Aorta (tissue), 5 donors: ENCODE measurements around the gene BCL6. TPM values are rescaled to one million over a fixed set of nuclear protein-coding genes. Genes with fewer than 3 reads are reported as not detected.

Experiments used
- ATAC-seq: fragments of 200-7000 bp; cut with Tn5 transposase; one replicate; pipeline ENCODE4 v1.9.1; 2022; ENCODE audit warnings: moderate library complexity; ENCODE audit not compliant: low FRiP score
- DNase-seq, 2 donors: peaks; one replicate each; pipeline ENCODE4 v3.0.0-alpha.2; 2020
- H3K27ac ChIP-seq, 2 donors: one replicate each; pipeline ENCODE4 v1.5.1; 2013; ENCODE audit warnings: low read length in 2 of 2, mild to moderate bottlenecking in 2 of 2, moderate library complexity in 2 of 2, control low read depth in 1 of 2, inconsistent platforms in 1 of 2, low read depth in 1 of 2
- H3K27me3 ChIP-seq, 2 donors: one replicate each; pipeline ENCODE4 v1.6.1; 2013; ENCODE audit warnings: control low read depth in 1 of 2, low read length in 1 of 2, mild to moderate bottlenecking in 1 of 2, moderate library complexity in 1 of 2; ENCODE audit not compliant: insufficient read depth in 2 of 2, control insufficient read depth in 1 of 2
- H3K36me3 ChIP-seq, 2 donors: one replicate each; pipeline ENCODE4 v1.6.1; 2013; ENCODE audit warnings: control low read depth in 1 of 2, low read length in 1 of 2, mild to moderate bottlenecking in 1 of 2; ENCODE audit not compliant: insufficient read depth in 2 of 2, control insufficient read depth in 1 of 2
- H3K4me1 ChIP-seq, 2 donors: one replicate each; pipeline ENCODE4 v1.6.1; 2013; ENCODE audit warnings: low read length in 2 of 2, control low read depth in 1 of 2, mild to moderate bottlenecking in 1 of 2, moderate library complexity in 1 of 2; ENCODE audit not compliant: insufficient read depth in 2 of 2, control insufficient read depth in 1 of 2
- H3K4me3 ChIP-seq, 2 donors: one replicate each; pipeline ENCODE4 v1.5.1; 2013; ENCODE audit warnings: low read length in 2 of 2, control low read depth in 1 of 2, mild to moderate bottlenecking in 1 of 2
- H3K9me3 ChIP-seq: one replicate; pipeline ENCODE4 v1.6.1; 2013; ENCODE audit warnings: mild to moderate bottlenecking, low read length; ENCODE audit not compliant: control insufficient read depth
- WGBS, 2 donors: extraction: QIAGEN DNeasy Blood & Tissue Kit; methylation state at CpG; one replicate each; pipeline ENCODE4 v1.1.7; 2013; 5-methylcytosine and 5-hydroxymethylcytosine counted together
- intact Hi-C, 2 donors: fragments of 100-400 bp; cut with DNase I; formaldehyde crosslinking; loops; one replicate each; pipeline versions ENCODE4 v1.14.2 to v1.15.0; 2022
- polyA plus RNA-seq, 2 donors: library from polyadenylated mRNA; stranded (reverse); fragments of 200-250 nt; gene quantifications; one replicate each; pipeline ENCODE4 v1.2.3, GENCODE V29; 2013
- total RNA-seq, 2 donors: library from RNA; stranded (reverse); fragmentation: NEBNext Ultra II Directional; extraction: Animal tissue kit (Norgen Biotek cat#: 25700); gene quantifications; one replicate each; pipeline ENCODE4 v1.2.1, GENCODE V29; 2021
- donor health status: healthy with polysubstance abuse.
- donor health status: Bipolar disorder and iron deficiency.
- donor health status: DM: no; HTN: no; CAD: no.
- donor health status: DM: no; HTN: no; CAD: no.
- donor health status: DM: yes; HTN: yes; CAD: no.

BCL6 gene
- total and polyA plus RNA-seq, 4 donors = 16.7 to 154 (median 98.5) TPM

DNA sequence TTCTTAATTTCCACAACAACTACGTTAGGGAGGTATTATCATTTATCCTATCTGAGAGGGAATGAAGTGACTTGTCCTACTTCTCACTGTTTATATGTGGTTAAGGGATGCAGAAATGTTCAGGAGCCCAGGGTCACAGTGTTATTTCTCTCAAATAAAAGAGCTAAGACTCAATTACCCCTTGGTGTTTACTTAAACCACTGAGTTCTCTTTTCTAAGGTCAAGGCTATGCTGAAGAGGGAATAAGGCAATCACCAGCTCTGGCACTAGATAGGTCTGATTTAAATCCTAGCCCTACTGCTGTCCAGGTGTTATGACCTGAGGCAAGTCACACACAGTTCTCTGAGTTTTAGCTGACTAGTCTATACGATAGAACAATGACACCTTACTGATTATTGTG lies 35.7 kb upstream of the BCL6 start:
- intact Hi-C loops = no loop called here
- peaks cover 0 to under 1% of the 10 kb centered on the region in 2 donors for H3K4me1 ChIP-seq
- no peak for ATAC-seq
- no peak overlapping the region for H3K4me3 ChIP-seq
- WGBS, 2 donors = 86 to 89% methylated on average over 2 of the region's 2 CpGs
- no peaks in the 10 kb centered on the region for H3K9me3 ChIP-seq
- no peak for DNase-seq
- no peaks in the 10 kb centered on the region for H3K27me3 ChIP-seq
- H3K27ac ChIP-seq = no peak overlapping the region
- no peaks in the 10 kb centered on the region for H3K36me3 ChIP-seq

DNA sequence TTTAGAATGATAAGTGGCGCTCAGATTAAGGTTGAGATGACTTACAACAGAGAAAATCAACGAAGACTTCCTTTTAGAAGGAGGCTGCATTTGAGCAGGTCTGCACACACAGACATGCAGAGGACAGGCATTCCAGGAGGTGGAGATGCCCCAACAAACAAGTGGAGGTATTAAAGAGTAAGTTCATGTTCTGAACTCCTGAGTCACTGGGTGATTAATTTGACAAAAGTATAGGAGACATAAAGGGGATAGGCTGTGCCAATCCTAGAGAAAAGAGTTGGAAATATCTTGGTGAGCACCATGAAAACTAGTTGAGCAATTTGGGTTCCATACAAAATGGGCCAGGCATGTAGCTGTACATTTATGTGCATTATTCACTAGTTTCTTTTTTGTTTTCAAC lies 33.5 kb upstream of the BCL6 start:
- intact Hi-C loops = no loop called here
- DNase-seq = no peak
- Histone ChIP-seq H3K27ac (no peak overlapping the region), H3K4me3 (no peak overlapping the region), H3K27me3 (no peaks in the 10 kb centered on the region), H3K9me3 (no peaks in the 10 kb centered on the region), H3K36me3 (no peaks in the 10 kb centered on the region), H3K4me1 (peaks cover 0 to 2% of the 10 kb centered on the region in 2 donors)
- 96 to 97% methylated on average over 2 of the region's 2 CpGs for whole genome bisulfite sequencing, 2 donors
- no peak for ATAC-seq

DNA sequence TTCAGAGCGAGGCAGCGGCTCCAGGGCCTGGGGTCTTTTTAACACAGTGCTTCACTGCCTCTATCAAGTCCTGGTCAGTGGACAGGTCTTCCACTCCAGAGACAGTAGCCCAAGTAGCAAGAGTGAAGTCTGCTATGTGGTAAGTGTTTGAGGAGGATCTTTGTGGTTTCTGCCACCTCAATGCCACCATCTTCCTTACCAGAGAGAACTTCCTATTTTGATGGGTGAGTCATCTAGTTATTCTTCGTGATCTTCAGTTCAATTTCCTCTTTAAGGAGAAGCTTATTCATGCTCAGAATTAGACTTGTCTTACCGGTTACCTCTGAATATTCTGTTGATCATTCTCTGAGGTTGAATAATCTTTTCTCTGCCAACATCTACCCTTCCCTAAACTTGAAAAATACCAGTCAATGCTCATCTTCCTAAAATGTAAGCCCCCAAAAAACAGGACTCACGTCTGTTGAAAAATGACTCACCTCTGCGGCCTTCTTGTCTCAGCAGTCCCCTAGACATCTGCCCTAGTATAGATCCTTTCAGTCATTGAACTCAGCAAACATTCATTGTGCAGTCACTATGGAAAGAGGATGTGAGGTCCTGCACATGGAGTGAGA lies 32.2 kb upstream of the BCL6 start:
- Histone ChIP-seq H3K27me3 (no peaks in the 10 kb centered on the region), H3K4me1 (peaks cover 0 to 2% of the 10 kb centered on the region in 2 donors), H3K9me3 (no peaks in the 10 kb centered on the region), H3K27ac (no peak overlapping the region), H3K36me3 (no peaks in the 10 kb centered on the region), H3K4me3 (no peak overlapping the region)
- ATAC-seq (no peak), DNase-seq (no peak)
- intact Hi-C loops = no loop called here
- WGBS, 2 donors = 86 to 87% methylated on average over 6 of the region's 6 CpGs

DNA sequence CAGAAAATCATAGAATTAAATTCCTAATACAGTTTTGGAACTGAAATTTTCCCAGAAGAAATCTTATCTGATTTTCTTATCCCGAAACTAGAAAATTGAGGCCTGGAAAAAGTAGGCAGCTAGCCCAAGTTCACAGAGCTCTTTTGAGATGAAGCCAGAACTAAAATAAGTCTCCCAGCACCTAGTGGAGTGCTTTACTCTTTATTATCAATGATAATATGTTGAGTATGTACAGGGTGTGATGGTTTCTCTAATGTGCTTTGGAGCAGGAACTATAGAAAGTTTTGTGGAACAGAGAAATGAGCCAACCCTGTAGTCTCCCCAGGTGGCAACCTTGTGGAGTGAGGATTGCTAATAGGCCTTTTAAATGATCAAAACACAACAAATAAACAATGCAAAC lies 30.3 kb upstream of the BCL6 start:
- intact Hi-C loops = no loop called here
- no peak overlapping the region for H3K27ac ChIP-seq
- DNase-seq = no peak
- no peaks in the 10 kb centered on the region for H3K27me3 ChIP-seq
- no peak for ATAC-seq
- H3K36me3 ChIP-seq = no peaks in the 10 kb centered on the region
- no peaks in the 10 kb centered on the region for H3K9me3 ChIP-seq
- H3K4me3 ChIP-seq = no peak overlapping the region
- WGBS, 2 donors = 7 to 11% methylated on average over 1 of the region's 1 CpG
- peaks cover 0 to 2% of the 10 kb centered on the region in 2 donors for H3K4me1 ChIP-seq

DNA sequence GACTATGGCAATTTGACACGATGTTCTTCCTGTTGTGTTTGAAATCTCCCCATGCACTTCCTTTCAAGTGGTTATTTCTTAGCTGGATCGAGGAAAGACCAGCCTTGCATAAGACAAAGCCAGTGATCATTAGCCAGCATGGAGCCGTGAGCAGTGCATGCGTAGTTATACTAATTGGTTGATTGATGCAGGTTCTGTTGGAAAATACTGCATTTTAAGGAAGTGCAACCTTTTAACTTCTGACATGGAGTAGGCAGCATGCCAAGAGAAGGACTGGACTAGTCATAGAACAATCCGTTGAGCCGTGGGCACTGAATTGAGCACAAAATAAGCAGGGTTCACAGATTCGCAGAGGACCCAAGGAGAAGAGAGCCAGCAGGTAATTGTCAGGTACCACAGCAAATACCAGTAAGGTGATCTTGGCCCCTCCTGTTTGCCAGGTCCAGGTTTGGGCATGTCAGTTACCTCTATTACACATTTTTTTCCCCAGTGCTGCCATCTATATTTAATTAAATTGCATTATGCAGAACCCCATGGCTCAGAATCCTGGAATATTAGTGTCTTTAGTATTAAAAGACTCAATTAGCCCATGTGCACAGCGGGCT lies 29.0 kb upstream of the BCL6 start:
- no peak for ATAC-seq
- Histone ChIP-seq H3K36me3 (no peaks in the 10 kb centered on the region), H3K4me3 (no peak overlapping the region), H3K4me1 (peaks cover 2 to 3% of the 10 kb centered on the region in 2 donors), H3K27ac (no peak overlapping the region), H3K27me3 (no peaks in the 10 kb centered on the region), H3K9me3 (no peaks in the 10 kb centered on the region)
- intact Hi-C loops = no loop called here
- DNase-seq = no peak
- 92 to 93% methylated on average over 8 of the region's 8 CpGs for WGBS, 2 donors

DNA sequence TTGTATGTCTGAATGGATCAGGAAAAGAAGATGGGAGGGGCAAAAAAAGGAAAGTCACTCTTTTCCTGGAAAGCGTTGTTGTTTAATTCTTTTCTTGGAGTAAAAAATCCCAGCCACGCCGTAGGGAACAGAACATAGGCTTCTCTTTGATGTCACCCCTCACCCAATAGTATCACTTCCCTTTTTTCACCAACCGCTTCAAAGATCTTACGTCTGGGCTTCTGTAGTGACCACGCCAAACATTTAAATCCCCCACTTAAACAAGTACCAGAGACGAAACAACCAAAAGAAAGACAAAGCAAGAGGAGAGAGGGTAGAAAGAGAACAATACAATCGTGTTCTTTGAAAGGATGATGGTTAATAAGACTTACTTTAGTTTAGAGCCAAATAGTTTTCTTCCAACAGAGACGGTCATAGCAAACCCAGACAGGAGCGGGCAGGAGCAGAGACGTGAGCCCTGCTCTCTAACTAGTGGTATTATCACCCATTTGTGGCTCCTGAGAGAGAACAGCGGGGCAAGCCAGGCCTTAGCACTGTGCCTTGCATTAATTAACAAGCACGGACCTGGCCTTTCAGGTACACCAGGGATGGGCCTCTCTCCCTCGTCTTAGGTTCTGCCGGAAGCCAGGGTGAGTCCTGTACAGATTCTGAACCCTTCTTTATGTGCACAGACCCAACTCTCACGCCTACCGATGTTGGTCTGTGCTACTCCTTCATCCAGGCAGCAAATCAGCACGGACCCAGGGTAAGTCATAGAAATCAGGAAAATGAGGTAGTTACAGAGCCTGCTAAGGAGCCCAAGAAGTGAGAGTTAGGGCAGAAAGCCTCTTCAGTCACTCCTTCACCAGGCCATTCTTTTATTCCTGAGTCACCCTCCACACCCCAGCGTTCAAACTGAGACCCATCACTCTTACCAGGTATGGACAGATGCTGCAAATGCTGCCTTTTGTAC lies 28.2 kb upstream of the BCL6 start:
- Histone ChIP-seq H3K4me1 (peaks cover 2 to 3% of the 10 kb centered on the region in 2 donors), H3K36me3 (no peaks in the 10 kb centered on the region), H3K27ac (no peak overlapping the region), H3K4me3 (no peak overlapping the region), H3K27me3 (no peaks in the 10 kb centered on the region), H3K9me3 (no peaks in the 10 kb centered on the region)
- ATAC-seq (no peak), DNase-seq (no peak)
- intact Hi-C loops = no loop called here
- 94% methylated on average over 19 of the region's 19 CpGs for WGBS, 2 donors

DNA sequence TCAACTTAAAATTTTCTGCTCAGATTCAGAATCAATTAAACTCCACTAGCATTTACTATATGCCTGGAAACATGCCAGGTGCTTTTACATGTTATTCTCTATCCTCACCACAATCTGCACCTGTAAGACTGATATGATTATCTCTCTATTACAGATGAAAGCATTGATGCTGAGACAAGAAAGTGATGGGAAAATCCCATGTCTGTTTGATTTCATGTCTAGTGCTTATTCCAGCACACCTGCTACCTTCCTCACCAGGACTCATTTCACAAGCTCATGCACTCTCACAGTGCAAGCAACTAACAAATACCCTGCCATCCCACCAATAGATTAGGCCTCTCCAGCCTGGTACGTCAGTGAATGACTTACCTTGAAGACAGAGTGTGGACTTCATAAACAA lies 25.0 kb upstream of the BCL6 start:
- 95 to 97% methylated on average over 1 of the region's 1 CpG for WGBS, 2 donors
- Histone ChIP-seq H3K4me3 (no peak overlapping the region), H3K27me3 (no peaks in the 10 kb centered on the region), H3K36me3 (no peaks in the 10 kb centered on the region), H3K27ac (no peak overlapping the region), H3K9me3 (no peaks in the 10 kb centered on the region), H3K4me1 (peaks cover 0 to 3% of the 10 kb centered on the region in 2 donors)
- ATAC-seq = no peak
- intact Hi-C loops = no loop called here
- no peak for DNase-seq

DNA sequence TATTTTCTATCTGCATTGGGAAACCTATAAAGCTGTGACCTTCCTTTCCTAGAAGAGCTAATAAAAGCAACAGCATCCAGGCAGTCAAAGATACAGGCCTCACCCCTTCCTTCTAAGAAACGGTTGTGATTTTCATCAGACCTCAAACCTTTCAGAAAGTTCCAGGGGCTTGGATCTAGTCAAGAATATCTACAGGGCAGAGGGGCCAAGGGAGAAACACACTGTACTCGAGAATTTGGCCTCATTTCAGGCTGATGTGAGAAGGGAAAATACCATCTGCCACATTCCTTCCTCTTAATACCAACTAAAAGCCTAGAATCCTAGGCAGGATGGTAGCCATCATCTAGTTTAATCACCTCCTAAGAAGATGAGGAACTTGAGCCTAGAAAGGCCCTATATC lies 24.5 kb upstream of the BCL6 start:
- no peaks in the 10 kb centered on the region for H3K9me3 ChIP-seq
- WGBS, 2 donors = 8 to 17% methylated on average over 2 of the region's 2 CpGs
- H3K4me3 ChIP-seq = no peak overlapping the region
- H3K27ac ChIP-seq = no peak overlapping the region
- H3K36me3 ChIP-seq = no peaks in the 10 kb centered on the region
- DNase-seq (no peak), ATAC-seq (no peak)
- H3K27me3 ChIP-seq = no peaks in the 10 kb centered on the region
- peaks cover 0 to 3% of the 10 kb centered on the region in 2 donors for H3K4me1 ChIP-seq
- intact Hi-C loops = no loop called here
